ENCODE data around the gene PLXND1. TPM values are rescaled to one million over a fixed set of nuclear protein-coding genes. Genes with fewer than 3 reads are reported as not detected.

The PLXND1 gene
- polyA plus RNA-seq, 6 donors from 2014 or later = 0.11 to 0.32 TPM; not detected in 4

- Mint-ChIP-seq H3K36me3 (no peaks in the 10 kb centered on the region), H3K4me1 (peaks cover 14 to 16% (median 14%) of the 10 kb centered on the region in 3 donors), H3K4me3 (no peak overlapping the region), H3K27me3 (peaks cover 13 to 32% (median 20%) of the 10 kb centered on the region in 3 donors), H3K9me3 (no peaks in the 10 kb centered on the region), H3K27ac (peak overlapping the region in 1 of 6 donors; percentile 79)
- DNase-seq = no peak
- no peak for ATAC-seq (ENCODE audit: low read depth in 2 of 2)
These were observed 8.5 kb downstream of the PLXND1 start for GRCh38 chr3:129598000-129598381.

GRCh38 chr3:129597087-129597999, 9.1 kb downstream of the PLXND1 start:
- ATAC-seq (ENCODE audit: low read depth in 2 of 2) = no peak
- Mint-ChIP-seq H3K27ac (peak overlapping the region in 1 of 6 donors; percentile 21), H3K4me1 (peaks cover 15 to 21% (median 17%) of the 10 kb centered on the region in 3 donors), H3K9me3 (no peaks in the 10 kb centered on the region), H3K27me3 (peaks cover 8 to 33% (median 20%) of the 10 kb centered on the region in 3 donors), H3K36me3 (no peaks in the 10 kb centered on the region), H3K4me3 (no peak overlapping the region)
- no peak for DNase-seq

- Mint-ChIP-seq H3K27ac (no peak overlapping the region), H3K36me3 (no peaks in the 10 kb centered on the region), H3K4me1 (peaks cover 15 to 27% (median 23%) of the 10 kb centered on the region in 3 donors), H3K27me3 (peaks cover 11 to 39% (median 20%) of the 10 kb centered on the region in 3 donors), H3K4me3 (no peak overlapping the region), H3K9me3 (no peaks in the 10 kb centered on the region)
- ATAC-seq (ENCODE audit: low read depth in 2 of 2) (no peak), DNase-seq (no peak)
These were observed 10.0 kb downstream of the PLXND1 start for GRCh38 chr3:129596194-129597086.

- no peak for ATAC-seq (ENCODE audit: low read depth in 2 of 2)
- peaks cover 13 to 39% (median 20%) of the 10 kb centered on the region in 3 donors for H3K27me3 Mint-ChIP-seq
- H3K4me1 Mint-ChIP-seq = peaks cover 15 to 27% (median 23%) of the 10 kb centered on the region in 3 donors
- no peak for DNase-seq
- no peak overlapping the region for H3K27ac Mint-ChIP-seq
- H3K9me3 Mint-ChIP-seq = no peaks in the 10 kb centered on the region
- H3K4me3 Mint-ChIP-seq = no peak overlapping the region
- no peaks in the 10 kb centered on the region for H3K36me3 Mint-ChIP-seq
These were observed 10.8 kb downstream of the PLXND1 start for GRCh38 chr3:129595544-129596193.

- DNase-seq (no peak), ATAC-seq (ENCODE audit: low read depth in 2 of 2) (no peak)
- Mint-ChIP-seq H3K27me3 (peaks cover 13 to 39% (median 20%) of the 10 kb centered on the region in 3 donors), H3K27ac (no peak overlapping the region), H3K9me3 (no peaks in the 10 kb centered on the region), H3K4me1 (peaks cover 15 to 27% (median 23%) of the 10 kb centered on the region in 3 donors), H3K4me3 (peak overlapping the region in 1 of 8 donors; percentile 21), H3K36me3 (no peaks in the 10 kb centered on the region)
These were observed 11.5 kb downstream of the PLXND1 start for GRCh38 chr3:129594907-129595390.

GRCh38 chr3:129594409-129594808, 12.1 kb downstream of the PLXND1 start:
- no peak for ATAC-seq (ENCODE audit: low read depth in 2 of 2)
- H3K4me3 Mint-ChIP-seq = peak overlapping the region in 3 of 8 donors; percentile 26 to 69 (median 49)

GRCh38 chr3:129593595-129594339, 12.7 kb downstream of the PLXND1 start:
- Mint-ChIP-seq H3K4me3 (peak overlapping the region in 7 of 8 donors; percentile 43 to 90 (median 69)), H3K9me3 (no peaks in the 10 kb centered on the region), H3K27ac (peak overlapping the region in 4 of 6 donors; percentile 23 to 86 (median 34)), H3K36me3 (no peaks in the 10 kb centered on the region), H3K4me1 (peaks cover 15 to 27% (median 23%) of the 10 kb centered on the region in 3 donors), H3K27me3 (peaks cover 13 to 39% (median 20%) of the 10 kb centered on the region in 3 donors)
- DNase-seq = no peak
- ATAC-seq (ENCODE audit: low read depth in 2 of 2) = peak; percentile 42 to 51

More at GRCh38 chr3:129594409-129594808, 12.1 kb downstream of the PLXND1 start:
- peaks cover 15 to 27% (median 23%) of the 10 kb centered on the region in 3 donors for H3K4me1 Mint-ChIP-seq
- H3K27me3 Mint-ChIP-seq = peaks cover 13 to 39% (median 20%) of the 10 kb centered on the region in 3 donors
- DNase-seq = no peak
- H3K9me3 Mint-ChIP-seq = no peaks in the 10 kb centered on the region
- H3K27ac Mint-ChIP-seq = no peak overlapping the region
- H3K36me3 Mint-ChIP-seq = no peaks in the 10 kb centered on the region

GRCh38 chr3:129593230-129593594, 13.3 kb downstream of the PLXND1 start:
- Mint-ChIP-seq H3K4me1 (peaks cover 15 to 27% (median 23%) of the 10 kb centered on the region in 3 donors), H3K27me3 (peaks cover 13 to 33% (median 18%) of the 10 kb centered on the region in 3 donors), H3K9me3 (no peaks in the 10 kb centered on the region), H3K4me3 (peak overlapping the region in 7 of 8 donors; percentile 49 to 90 (median 65)), H3K36me3 (no peaks in the 10 kb centered on the region), H3K27ac (peak overlapping the region in 2 of 6 donors; percentile 32 to 67)
- DNase-seq (no peak), ATAC-seq (ENCODE audit: low read depth in 2 of 2) (no peak)

- peak overlapping the region in 7 of 8 donors; percentile 25 to 85 (median 57) for H3K4me3 Mint-ChIP-seq
- DNase-seq (no peak), ATAC-seq (ENCODE audit: low read depth in 2 of 2) (peak in 1 of 2 donors; percentile 40)
- H3K27me3 Mint-ChIP-seq = peaks cover 13 to 30% (median 13%) of the 10 kb centered on the region in 3 donors
- no peaks in the 10 kb centered on the region for H3K9me3 Mint-ChIP-seq
- H3K27ac Mint-ChIP-seq = peak overlapping the region in 2 of 6 donors; percentile 32 to 67
- H3K4me1 Mint-ChIP-seq = peaks cover 12 to 27% (median 23%) of the 10 kb centered on the region in 3 donors
- H3K36me3 Mint-ChIP-seq = no peaks in the 10 kb centered on the region
These were observed 13.9 kb downstream of the PLXND1 start for GRCh38 chr3:129592381-129593131.

- peaks cover 13 to 30% (median 13%) of the 10 kb centered on the region in 3 donors for H3K27me3 Mint-ChIP-seq
- no peaks in the 10 kb centered on the region for H3K36me3 Mint-ChIP-seq
- ATAC-seq (ENCODE audit: low read depth in 2 of 2) = no peak
- H3K27ac Mint-ChIP-seq = peak overlapping the region in 2 of 6 donors; percentile 38 to 49
- H3K9me3 Mint-ChIP-seq = no peaks in the 10 kb centered on the region
- peaks cover 12 to 27% (median 23%) of the 10 kb centered on the region in 3 donors for H3K4me1 Mint-ChIP-seq
- H3K4me3 Mint-ChIP-seq = peak overlapping the region in 4 of 8 donors; percentile 16 to 73 (median 62)
- no peak for DNase-seq
These were observed 14.5 kb downstream of the PLXND1 start for GRCh38 chr3:129591932-129592331.

GRCh38 chr3:129590215-129590614, 16.3 kb downstream of the PLXND1 start:
- peaks cover 13 to 28% (median 13%) of the 10 kb centered on the region in 3 donors for H3K27me3 Mint-ChIP-seq
- no peaks in the 10 kb centered on the region for H3K36me3 Mint-ChIP-seq
- no peak for ATAC-seq (ENCODE audit: low read depth in 2 of 2)
- DNase-seq = no peak
- H3K4me1 Mint-ChIP-seq = peaks cover 12 to 27% (median 23%) of the 10 kb centered on the region in 3 donors
- peaks cover 0 to 3% (median 0%) of the 10 kb centered on the region in 7 donors for H3K9me3 Mint-ChIP-seq
- H3K4me3 Mint-ChIP-seq = peak overlapping the region in 2 of 8 donors; percentile 9 to 61
- peak overlapping the region in 1 of 6 donors; percentile 37 for H3K27ac Mint-ChIP-seq
